Measurements from ENCODE around the gene MACF1.
"Not testable (repeated sequence)": the region's sequence is repeated elsewhere in the genome, so short reads cannot be mapped to it uniquely, and the experiment has no call there.

MACF1 gene

DNA sequence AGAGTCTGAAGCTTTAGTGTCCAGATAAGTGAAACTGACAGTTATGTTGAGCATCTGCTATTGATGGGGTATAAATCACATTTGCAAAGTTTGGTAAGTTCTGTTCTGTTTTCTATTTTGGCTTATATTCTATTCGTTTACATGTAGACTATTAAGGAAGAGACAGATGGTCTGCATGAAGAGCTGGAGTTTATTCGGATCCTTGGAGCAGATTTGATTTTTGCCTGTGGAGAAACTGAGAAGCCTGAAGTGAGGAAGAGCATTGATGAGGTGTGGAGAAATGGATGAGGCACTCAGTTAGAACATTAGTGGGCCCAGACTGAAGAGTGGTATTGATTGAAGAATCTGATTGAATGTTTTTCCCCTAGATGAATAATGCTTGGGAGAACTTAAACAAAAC lies 236.4 kb downstream of the MACF1 start:
- FAIRE-seq, result no peak

DNA sequence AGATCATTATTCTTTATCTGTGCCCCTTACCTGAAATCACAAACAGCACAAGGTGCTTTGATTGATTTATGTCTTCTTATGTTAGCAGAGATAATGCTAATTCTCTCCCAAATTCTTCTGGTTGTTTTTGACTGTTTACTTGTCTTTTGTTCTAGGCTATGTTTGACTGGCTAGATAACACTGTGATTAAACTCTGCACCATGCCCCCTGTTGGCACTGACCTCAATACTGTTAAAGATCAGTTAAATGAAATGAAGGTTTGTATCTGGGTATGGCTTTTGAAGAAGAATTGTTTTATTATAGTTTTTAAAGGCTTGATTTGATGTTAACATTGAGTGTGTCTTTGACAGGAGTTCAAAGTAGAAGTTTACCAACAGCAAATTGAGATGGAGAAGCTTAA lies 237.3 kb downstream of the MACF1 start:
- FAIRE-seq (no peak), DNase-seq (ENCODE audit: insufficient read length, low spot score) (no peak)

More for the DNA sequence above, 236.4 kb downstream of the MACF1 start:
- DNase-seq (ENCODE audit: insufficient read length, low spot score), result no peak

DNA sequence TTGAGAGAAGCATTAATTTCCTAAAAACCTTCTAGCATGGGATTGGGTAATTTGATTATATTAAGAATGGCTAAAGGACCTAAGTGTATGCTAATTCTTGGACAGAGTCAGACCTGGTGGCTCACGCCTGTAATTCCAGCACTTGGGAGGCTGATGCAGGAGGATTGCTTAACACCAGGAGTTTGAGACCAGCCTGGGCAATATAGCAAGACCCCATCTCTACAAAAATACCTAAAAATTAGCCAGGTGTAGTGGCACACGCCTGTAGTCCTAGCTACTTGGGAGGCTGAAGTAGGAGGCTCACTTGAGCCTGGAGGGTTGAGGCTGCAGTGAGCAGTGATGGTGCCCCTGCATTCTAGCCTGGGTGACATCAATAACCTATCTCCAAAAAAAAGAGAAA lies 241.1 kb downstream of the MACF1 start:
- no peak for DNase-seq (ENCODE audit: insufficient read length, low spot score)
- no peak for FAIRE-seq

DNA sequence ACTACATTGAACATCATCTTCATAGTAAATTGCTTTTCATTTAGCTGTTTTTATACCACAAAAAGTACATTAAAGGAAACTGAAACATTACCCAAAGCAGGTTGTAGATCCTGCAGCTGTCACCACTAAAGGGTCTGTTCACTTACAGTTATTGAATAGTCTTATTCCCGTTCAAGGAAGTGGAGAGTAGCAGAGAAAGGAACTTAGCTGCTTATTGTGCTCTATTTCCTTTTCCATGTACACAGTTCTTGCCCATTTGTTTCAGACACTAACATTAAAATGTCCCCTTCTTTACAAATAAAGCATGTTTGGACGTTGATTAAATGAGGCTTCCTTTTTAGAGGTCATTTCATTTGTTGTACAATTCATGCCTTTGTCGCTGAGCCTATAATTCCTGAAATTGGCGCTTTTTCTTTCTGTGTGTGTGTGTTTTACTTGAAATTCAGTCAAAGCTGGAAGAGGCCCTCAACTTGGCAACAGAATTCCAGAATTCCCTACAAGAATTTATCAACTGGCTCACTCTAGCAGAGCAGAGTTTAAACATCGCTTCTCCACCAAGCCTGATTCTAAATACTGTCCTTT lies 242.6 kb downstream of the MACF1 start:
- DNase-seq (ENCODE audit: insufficient read length, low spot score), result no peak
- FAIRE-seq, result no peak

DNA sequence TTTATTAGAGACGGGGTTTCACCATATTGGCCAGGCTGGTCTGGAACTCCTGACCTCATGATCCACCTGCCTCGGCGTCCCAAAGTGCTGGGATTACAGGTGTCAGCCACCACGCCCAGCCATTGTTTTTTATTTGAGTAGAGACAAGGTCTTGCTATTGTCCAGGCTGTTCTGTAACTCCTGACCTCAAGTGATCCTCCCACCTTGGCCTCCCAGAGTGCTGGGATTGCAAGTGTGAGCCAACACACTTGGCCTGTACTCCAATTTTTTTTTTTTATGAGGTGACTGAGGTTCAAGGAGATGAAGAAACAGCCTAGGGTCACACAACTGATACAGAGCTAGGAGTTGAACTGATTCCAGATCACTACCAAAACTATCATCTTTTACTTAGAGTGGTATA lies 245.5 kb downstream of the MACF1 start:
- not testable (repeated sequence) for FAIRE-seq; DNase-seq (ENCODE audit: insufficient read length, low spot score)

DNA sequence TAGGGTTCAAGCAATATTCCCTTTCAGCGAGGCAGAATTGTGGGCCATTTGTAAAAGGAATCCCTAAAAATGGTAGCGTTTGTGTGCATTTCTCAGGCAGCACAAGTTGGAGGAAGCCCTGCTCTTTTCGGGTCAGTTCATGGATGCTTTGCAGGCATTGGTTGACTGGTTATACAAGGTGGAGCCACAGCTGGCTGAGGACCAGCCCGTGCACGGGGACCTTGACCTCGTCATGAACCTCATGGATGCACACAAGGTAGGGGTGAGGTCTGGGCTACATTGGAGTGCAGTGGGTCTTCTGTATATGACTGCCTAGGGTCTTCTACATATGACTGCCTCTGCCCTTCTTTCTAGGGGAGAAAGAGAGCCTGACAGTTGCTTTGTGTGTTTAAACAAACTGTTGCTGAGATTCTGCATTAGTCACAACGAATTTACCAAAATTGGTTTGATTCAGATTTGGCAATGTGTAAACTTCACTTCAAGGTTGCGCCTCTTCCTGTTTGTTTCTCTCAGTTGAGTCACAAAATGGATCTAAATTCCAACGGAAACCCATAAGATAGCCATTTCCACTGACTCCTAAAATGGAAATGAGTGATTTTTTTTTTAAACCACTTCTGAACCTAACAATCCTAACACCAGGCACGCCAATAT lies 246.6 kb downstream of the MACF1 start:
- DNase-seq (ENCODE audit: insufficient read length, low spot score) (no peak), FAIRE-seq (no peak)

DNA sequence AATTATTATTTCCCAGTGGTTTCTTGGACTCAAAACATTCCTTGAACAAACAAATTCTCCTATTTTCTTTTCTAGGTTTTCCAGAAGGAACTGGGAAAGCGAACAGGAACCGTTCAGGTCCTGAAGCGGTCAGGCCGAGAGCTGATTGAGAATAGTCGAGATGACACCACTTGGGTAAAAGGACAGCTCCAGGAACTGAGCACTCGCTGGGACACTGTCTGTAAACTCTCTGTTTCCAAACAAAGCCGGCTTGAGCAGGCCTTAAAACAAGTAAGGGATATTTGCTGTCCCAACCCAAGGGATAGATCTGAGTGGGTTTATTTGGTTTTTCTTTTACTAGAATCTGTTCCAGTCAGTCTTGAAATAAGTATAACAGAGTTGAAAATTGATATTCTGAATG lies 247.6 kb downstream of the MACF1 start:
- FAIRE-seq, result no peak

DNA sequence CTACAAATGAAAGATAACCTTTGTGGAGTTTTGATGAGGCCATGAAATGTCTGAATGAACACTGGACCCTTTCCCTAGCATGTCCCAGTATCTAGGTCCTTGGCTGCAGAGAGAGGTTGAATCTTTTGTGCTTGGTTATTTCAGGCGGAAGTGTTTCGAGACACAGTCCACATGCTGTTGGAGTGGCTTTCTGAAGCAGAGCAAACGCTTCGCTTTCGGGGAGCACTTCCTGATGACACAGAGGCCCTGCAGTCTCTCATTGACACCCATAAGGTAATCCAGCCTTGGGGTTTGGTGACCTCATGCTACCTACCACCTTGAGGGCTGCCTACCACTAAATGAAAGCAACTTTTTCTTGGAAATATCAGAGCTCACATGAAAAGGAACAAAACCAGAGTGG lies 248.0 kb downstream of the MACF1 start:
- no peak for DNase-seq (ENCODE audit: insufficient read length, low spot score)
- FAIRE-seq, result no peak

More for the DNA sequence above, 247.6 kb downstream of the MACF1 start:
- no peak for DNase-seq (ENCODE audit: insufficient read length, low spot score)

DNA sequence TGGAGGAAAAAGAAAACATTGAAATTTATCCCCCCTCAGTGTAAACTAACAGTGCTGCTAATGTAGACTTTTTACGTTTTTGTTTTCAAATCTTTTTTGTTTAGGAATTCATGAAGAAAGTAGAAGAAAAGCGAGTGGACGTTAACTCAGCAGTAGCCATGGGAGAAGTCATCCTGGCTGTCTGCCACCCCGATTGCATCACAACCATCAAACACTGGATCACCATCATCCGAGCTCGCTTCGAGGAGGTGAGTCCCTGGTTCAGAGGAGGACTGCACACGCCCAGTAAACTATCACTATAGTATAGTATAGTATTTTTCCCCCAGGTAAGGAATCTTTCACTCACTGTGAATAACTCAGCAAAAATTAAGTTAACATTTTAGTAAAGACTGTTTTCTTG lies 249.1 kb downstream of the MACF1 start:
- DNase-seq (ENCODE audit: insufficient read length, low spot score), result no peak
- FAIRE-seq, result no peak

DNA sequence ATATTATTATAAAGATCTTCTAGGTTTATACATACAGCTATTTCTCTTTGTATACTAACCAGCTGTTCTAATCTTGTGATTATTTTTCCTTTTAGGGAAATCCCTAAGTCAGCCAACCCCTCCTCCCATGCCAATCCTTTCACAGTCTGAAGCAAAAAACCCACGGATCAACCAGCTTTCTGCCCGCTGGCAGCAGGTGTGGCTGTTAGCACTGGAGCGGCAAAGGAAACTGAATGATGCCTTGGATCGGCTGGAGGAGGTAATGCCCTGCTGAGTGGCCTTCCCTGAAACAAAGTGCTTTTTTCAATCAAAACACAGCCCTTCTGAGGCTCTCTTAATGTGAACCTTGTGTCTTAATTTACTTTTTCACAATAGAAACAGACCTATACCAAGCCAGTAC lies 254.5 kb downstream of the MACF1 start:
- DNase-seq (ENCODE audit: insufficient read length, low spot score) (no peak), FAIRE-seq (no peak)

DNA sequence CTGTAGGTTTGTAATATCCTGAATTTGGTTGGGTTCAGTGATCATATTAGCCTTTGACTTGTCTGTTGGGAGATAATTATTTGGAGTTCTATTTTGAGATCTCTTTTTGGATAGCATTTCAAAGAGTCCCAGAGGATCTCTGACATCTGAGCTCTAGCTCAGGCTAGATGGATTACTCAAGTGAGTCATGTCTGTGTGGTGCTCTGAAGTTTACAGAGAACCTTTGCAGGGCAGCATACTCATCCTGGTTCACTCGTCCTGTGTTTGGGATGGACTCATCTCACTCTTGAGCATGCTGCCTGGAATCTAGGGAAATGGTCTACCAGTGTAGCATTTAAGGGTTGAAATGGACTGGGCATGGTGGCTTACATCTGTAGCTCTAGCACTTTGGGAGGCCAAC lies 257.6 kb downstream of the MACF1 start:
- FAIRE-seq (no peak), DNase-seq (ENCODE audit: insufficient read length, low spot score) (no peak)

DNA sequence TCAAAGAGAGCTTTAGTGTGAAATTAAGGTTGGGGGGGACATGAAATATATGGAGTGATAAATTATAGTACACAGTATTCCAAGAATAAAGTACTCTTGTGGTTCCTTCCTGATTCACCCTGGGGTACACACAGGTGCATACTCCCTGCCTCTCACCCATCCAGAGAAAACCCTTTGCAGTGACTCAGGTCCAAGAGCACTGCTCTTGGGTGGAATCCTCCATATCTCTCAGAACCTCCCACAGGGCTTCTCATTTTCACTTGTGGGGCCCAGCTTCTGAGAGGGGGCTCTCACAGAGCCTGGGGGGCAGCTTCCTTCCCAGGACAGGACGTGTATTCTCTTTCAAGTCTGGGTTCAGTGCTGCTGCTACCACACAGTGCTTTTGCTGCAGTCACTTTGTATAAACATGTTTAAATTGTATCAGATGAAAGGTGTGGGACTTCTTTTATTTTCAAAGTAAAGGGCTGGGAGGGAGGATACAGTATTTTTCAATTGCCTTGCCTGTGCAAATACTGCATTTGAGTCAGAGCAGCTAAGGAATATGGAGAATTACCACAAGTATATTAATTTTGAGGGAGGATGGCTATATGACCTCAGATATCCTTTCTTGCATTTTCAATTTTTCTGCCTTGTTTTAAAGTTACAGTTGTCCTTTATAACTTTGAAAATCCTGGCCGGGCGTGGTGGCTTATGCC lies 262.1 kb downstream of the MACF1 start:
- DNase-seq (ENCODE audit: insufficient read length, low spot score) (no peak), FAIRE-seq (no peak)

DNA sequence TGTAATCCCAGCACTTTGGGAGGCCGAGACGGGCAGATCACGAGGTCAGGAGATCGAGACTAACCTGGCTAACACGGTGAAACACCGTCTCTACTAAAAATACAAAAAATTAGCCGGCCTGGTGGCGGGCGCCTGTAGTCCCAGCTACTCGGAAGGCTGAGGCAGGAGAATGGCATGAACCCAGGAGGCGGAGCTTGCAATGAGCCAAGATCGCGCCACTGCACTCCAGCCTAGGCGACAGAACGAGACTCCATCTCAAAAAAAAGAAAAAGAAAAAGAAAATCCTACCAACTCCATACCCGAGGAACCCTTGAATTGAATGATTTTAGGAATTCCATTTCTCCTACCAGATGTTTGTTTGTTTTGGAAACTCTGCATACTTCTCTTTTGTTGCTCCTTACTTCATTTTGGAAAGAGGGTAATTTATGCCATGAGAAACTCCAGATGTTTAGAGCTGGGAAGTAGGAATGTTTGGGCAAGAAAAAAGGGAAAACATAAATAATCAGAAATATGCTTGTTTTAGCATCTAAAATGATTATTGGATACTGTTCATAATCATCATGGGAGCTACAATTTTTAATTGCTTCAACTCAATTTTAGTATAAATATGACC lies 262.7 kb downstream of the MACF1 start:
- not testable (repeated sequence) for FAIRE-seq; DNase-seq (ENCODE audit: insufficient read length, low spot score)

DNA sequence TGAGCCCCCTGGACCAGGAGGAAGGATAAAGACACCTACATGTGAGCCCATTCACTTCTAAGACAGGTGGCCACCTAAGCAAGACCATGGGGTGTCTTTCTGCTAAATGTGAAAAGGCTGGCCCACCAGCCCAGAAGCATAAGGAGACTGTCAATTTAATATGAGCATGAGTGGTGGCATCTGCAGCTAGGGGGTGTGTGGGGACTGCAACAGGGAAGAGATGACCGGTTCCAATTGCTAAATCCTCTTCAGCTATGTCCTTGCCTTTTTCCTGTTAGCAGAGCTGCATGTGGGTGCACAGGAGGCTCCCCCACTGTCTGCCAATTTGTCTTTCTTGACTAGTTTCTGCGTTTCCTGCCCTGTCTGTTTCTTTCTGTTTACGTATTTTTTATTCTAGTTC lies 264.7 kb downstream of the MACF1 start:
- FAIRE-seq, result no peak
- no peak for DNase-seq (ENCODE audit: insufficient read length, low spot score)

DNA sequence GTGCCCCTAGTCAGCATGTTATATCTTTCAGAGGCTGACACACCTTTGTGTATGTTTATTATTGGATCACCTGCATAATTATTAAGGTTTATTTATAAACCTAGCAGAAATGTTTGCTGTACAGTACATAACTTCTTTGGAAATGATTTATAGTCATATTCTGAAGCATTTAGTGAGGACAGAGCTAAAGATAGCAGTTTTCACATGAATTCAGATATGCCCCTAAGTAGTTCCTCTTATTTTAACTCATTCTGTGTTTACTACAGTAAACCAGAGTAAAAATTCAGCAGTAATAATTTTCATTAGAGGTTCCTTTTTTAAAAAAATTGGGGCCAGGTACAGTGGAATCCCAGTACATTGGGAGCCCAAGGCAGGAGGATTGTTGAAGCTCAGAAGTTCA lies 265.5 kb downstream of the MACF1 start:
- FAIRE-seq (no peak), DNase-seq (ENCODE audit: insufficient read length, low spot score) (no peak)

DNA sequence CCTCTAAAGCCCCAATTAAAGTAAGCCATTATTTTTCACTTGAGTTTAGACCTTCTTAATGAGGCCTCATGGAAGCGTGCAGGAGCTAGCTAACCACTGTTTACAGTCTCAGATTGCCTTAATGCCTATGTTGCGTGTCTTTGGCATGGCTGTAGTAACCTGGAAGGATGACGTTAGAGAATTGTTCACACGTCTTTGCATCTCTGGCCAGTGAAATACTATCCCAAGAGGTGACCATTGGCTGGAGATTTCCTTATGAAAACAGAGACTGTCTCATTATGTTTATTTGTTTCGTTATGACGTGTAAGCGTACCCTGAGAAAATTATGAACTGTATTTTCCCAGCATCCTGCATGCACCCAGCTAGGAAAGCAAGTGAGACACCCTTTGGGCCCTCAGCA lies 268.3 kb downstream of the MACF1 start:
- DNase-seq (ENCODE audit: insufficient read length, low spot score) (no peak), FAIRE-seq (no peak)

DNA sequence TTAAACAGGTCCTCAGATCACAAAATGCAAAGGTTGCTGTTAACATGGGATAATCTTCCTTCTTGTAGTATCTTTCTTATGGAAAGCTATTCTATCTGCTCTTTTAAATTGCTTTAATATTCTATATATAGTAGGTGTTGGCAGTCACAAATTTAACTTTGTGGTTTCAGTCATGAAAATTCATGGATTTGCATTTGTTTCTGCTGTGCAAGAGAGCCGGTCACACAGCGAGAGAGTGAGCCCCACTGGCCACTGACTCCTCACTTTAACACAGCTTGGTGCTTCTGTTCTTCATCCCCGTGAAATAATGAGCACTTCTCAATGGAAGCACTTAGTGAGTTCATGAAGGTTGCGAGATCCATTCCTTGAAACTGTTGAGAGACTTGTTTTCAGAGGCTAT lies 268.8 kb downstream of the MACF1 start:
- peak; percentile 38 for FAIRE-seq
- no peak for DNase-seq (ENCODE audit: insufficient read length, low spot score)

DNA sequence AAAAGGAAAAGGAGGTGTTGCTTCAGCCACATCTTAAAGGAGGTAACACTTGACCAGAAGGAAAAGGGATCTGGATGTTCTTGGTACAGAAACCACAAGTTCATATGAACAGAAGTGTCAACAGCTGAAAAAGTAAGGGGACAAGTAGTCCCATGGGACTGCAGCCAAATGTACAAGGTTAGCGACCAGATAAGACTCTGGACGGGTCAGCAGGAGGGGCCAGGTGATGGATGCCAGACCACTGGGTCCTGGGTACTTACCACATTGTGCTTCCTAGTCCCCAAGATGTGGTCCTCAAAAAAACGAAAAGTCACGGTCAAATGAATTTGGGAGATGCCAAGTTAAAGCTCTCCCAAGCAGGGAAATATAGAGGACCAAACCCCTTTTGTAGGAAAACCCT lies 270.3 kb downstream of the MACF1 start:
- DNase-seq (ENCODE audit: insufficient read length, low spot score) (no peak), FAIRE-seq (no peak)

DNA sequence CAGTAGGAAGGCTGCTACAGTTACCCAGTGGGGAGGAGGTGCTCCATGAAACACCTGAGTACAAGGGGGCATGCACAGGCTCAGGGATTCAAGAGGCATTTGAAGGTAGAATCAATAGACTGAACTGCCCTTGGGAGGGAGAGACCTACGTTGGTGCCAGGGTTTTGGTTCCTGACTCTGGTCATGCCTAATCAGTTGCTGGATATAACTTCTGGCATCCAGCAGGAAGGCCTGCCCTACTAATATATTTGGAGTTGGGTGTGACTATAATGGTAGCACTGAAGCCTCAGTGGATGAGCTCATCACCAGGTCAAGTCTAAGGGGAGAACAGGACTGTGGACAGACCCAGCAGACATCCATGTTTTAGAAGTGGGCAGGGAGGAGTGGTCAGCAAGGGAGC lies 271.1 kb downstream of the MACF1 start:
- not testable (repeated sequence) for FAIRE-seq; DNase-seq (ENCODE audit: insufficient read length, low spot score)

DNA sequence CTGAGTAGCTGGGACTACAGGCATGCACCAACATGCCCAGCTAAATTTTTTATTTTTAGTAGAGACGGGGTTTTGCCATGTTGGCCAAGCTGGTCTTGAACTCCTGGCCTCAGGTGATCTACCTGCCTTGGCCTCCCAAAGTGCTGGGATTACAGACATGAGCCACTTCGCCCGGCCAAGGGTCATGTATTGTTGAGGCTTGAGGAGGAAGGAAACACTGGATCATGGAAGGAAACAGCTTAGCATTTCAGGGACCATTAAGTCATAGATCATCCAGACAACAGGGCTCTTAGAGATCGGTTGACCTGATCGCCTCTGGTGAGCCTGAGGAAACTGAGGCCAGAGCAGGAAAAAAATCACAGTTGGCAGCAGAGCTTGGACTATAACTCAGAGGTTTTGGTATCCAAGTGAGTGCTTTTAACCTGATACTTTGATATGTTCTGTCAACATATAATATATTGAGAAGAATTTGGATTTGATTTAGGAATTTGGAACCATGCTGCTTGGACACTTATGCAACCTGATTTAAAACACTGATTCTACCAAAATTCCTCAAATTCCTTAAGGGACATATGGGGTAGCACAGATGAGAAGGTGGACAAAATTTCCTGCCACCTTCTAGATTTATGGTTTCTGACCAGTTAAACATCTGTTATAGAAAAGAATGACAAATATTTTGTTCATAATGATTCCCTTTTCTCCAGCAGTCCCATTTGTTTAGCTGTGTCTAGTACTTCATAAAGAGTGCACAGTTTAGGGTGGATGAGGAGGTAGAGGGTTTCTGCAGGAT lies 273.8 kb downstream of the MACF1 start:
- FAIRE-seq, result no peak
- DNase-seq (ENCODE audit: insufficient read length, low spot score), result no peak

DNA sequence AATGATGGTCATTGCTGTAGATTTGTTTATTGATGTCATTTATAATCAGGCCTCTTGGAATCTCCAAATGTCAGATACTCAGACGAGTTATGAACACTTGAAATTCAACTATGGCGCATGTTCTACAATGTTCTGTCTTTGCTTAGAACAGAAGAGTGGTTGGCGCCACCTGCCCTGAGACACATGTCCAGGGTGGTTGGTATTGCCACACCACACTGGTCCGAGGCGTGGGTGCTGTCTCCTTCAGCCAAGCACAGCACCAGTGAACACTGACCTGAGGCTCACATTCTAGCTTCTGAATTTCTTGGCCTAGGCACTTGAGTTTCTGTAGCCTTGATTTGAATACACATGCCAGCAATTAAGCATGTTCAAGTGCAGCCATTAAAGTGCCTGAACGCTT lies 276.8 kb downstream of the MACF1 start:
- FAIRE-seq (no peak), DNase-seq (ENCODE audit: insufficient read length, low spot score) (no peak)

Measured in HTR-8/SVneo (cell line).